ENCODE data around the gene RPL27A.

- no peak for TF ChIP-seq EZH2 (IDR thresholded peaks at IDR 0.05; ENCODE audit: low read length, missing control alignments)
- TF ChIP-seq, protein P1, sequence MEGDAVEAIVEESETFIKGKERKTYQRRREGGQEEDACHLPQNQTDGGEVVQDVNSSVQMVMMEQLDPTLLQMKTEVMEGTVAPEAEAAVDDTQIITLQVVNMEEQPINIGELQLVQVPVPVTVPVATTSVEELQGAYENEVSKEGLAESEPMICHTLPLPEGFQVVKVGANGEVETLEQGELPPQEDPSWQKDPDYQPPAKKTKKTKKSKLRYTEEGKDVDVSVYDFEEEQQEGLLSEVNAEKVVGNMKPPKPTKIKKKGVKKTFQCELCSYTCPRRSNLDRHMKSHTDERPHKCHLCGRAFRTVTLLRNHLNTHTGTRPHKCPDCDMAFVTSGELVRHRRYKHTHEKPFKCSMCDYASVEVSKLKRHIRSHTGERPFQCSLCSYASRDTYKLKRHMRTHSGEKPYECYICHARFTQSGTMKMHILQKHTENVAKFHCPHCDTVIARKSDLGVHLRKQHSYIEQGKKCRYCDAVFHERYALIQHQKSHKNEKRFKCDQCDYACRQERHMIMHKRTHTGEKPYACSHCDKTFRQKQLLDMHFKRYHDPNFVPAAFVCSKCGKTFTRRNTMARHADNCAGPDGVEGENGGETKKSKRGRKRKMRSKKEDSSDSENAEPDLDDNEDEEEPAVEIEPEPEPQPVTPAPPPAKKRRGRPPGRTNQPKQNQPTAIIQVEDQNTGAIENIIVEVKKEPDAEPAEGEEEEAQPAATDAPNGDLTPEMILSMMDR (conservative IDR thresholded peaks at IDR 0.05 in 1 of 2, IDR thresholded peaks at IDR 0.05 in 1 of 2; ENCODE audit: low read depth in 1 of 2, low read length in 2 of 2): no peak
Measured at GRCh38 chr11:8701891-8702597, 19.5 kb downstream of the RPL27A start.

Measured in fibroblast of lung (primary cell).